Measurements from ENCODE around the gene SLC17A1.

SLC17A1 gene

DNA sequence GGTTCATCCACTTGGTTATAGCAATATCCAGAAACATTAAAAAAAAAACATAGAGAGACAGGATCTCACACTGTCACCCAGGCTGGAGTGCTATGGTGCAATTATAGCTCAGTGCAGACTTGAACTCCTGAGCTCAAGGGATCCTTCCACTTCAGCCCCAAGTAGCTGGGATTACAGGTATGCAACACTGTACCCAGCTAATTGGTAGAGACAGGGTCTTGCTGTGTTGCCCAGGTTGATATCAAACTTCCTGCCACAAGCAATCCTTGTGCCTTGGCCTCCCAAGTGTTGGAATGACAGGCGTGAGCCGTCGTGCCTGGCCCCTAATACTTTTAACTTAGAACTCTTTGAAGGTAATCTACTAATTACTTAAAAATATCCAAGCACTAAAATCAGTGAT lies 818 bp upstream of the SLC17A1 start:
- no peak overlapping the region for H3K4me3 ChIP-seq (ENCODE audit: low read length)
- TF ChIP-seq CTCF (conservative IDR thresholded peaks at IDR 0.05; ENCODE audit: low read length): no peak
- no peak for DNase-seq (ENCODE audit: low read depth)

- TF ChIP-seq CTCF (conservative IDR thresholded peaks at IDR 0.05; ENCODE audit: low read length): no peak
- DNase-seq (ENCODE audit: low read depth): no peak
- H3K4me3 ChIP-seq (ENCODE audit: low read length): no peak overlapping the region
These were observed 433 bp upstream of the SLC17A1 start for GRCh38 chr6:25832307-25832662.

DNA sequence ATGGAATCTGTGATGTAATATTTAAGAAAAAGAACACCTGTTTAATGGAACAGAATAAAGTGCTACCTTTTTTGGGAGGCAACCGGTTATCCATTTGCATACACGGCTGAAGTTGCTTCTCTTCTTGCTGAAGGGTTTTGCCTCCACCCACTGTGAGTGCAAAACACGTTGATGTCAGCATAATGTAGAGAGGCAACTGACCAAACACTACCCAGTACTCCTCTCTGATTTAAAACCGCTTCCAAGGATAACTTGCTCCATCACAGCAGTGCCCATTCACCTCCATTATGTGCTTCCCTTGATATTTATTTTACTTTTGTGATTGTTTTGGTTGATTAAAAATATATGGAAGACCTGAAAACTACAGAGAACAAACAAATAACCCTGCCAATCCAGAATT lies 1.4 kb downstream of the SLC17A1 start:
- no peak for DNase-seq (ENCODE audit: low read depth)
- H3K4me3 ChIP-seq (ENCODE audit: low read length): no peak overlapping the region
- no peak for TF ChIP-seq CTCF (conservative IDR thresholded peaks at IDR 0.05; ENCODE audit: low read length)

GRCh38 chr6:25829375-25829774 lies 2.5 kb downstream of the SLC17A1 start:
- DNase-seq (ENCODE audit: low read depth): no peak

DNA sequence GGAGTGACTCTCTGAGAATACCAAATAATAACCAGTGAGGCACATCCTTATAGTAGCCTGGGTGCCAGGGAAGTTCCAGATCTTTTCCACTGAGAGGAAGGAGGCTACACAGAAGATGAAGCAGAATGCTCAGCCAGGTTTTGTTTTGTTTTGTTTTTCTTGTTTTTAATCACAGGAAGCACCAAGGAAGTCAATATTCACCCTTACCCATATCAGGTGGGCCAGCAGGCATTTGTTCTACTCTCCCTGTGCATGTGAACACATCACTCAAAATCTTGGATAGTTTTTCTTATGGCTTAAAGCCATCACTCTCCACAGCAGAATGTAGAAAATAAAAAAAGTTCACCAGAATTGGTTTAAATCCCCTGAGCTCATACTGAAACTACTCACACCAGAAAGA lies 10.5 kb downstream of the SLC17A1 start:
- no peak for DNase-seq (ENCODE audit: low read depth)
- no peak for TF ChIP-seq CTCF (conservative IDR thresholded peaks at IDR 0.05; ENCODE audit: low read length)

More at GRCh38 chr6:25829375-25829774, 2.5 kb downstream of the SLC17A1 start:
- no peak overlapping the region for H3K4me3 ChIP-seq (ENCODE audit: low read length)
- TF ChIP-seq CTCF (conservative IDR thresholded peaks at IDR 0.05; ENCODE audit: low read length): no peak

GRCh38 chr6:25816252-25816651 lies 15.6 kb downstream of the SLC17A1 start:
- H3K4me3 ChIP-seq (ENCODE audit: low read length): no peak overlapping the region
- no peak for DNase-seq (ENCODE audit: low read depth)
- TF ChIP-seq CTCF (conservative IDR thresholded peaks at IDR 0.05; ENCODE audit: low read length): no peak

More for the DNA sequence above, 10.5 kb downstream of the SLC17A1 start:
- no peak overlapping the region for H3K4me3 ChIP-seq (ENCODE audit: low read length)

GRCh38 chr6:25815194-25815593 lies 16.7 kb downstream of the SLC17A1 start:
- no peak for DNase-seq (ENCODE audit: low read depth)
- H3K4me3 ChIP-seq (ENCODE audit: low read length): no peak overlapping the region
- no peak for TF ChIP-seq CTCF (conservative IDR thresholded peaks at IDR 0.05; ENCODE audit: low read length)

Measured in AG10803 (cell line).